ENCODE data around the gene HARS1.
"Not testable (repeated sequence)": the region's sequence is repeated elsewhere in the genome, so short reads cannot be mapped to it uniquely, and the experiment has no call there.

The HARS1 gene

DNA sequence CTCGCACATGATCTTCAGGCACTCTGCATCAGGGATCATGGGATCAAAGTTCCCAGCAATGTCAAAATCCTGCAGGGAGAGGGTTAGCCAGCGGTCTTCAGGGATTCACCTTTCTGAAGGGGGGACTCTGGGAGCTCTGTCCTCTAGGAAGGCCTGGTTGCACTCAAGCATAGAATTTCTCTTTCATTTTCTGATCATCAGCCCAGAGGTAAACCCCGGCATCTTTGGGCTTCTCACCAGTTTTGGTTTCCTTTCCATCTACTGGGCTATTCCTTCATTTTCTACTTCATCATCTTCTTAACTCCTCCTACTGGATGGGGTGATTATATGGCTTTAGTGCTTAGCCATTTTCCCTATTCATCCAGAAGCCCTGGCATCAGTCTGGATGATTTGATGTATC, 13.2 kb downstream of the HARS1 start:
- DNase-seq (ENCODE audit: low read depth): no peak

DNA sequence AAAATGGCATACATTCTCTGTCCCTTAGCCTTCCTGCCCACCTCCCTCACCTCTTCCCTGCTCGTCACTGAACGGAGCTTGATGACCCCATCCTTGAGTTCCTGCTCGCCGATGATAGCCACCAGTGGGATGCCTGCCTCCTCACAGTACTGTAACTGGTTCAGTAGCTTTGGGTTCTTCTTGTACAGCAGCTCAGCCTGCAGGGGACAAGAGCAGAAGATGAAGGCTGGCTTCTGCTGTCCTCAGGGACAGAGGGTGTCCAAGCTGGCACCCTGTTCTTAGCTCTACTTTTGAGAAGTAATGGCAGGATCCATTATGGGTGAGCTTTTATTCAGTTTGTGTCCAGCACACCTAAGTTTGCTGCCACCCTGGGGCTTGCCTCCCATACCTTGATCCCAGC, 16.5 kb downstream of the HARS1 start:
- no peak for DNase-seq (ENCODE audit: low read depth)

DNA sequence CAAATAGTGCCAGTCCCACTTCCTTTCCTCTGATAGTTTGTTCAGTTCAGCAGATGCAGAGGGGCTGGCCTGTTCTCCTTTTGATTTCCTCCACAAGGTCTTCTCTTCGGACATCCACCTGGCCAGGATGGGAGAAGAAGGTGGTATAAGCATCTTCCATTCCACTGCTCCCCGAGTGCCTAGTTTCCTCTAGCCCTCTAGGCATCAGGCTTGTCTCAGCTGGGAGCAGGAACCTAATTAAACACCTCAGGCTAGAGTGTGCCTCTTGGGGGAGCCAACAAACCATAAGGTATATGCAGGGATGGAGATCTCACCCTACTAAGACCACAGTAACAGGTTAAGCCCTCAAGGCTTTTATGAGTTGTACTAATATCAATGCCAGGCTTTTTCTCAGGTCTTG, 17.0 kb downstream of the HARS1 start:
- DNase-seq (ENCODE audit: low read depth): no peak

DNA sequence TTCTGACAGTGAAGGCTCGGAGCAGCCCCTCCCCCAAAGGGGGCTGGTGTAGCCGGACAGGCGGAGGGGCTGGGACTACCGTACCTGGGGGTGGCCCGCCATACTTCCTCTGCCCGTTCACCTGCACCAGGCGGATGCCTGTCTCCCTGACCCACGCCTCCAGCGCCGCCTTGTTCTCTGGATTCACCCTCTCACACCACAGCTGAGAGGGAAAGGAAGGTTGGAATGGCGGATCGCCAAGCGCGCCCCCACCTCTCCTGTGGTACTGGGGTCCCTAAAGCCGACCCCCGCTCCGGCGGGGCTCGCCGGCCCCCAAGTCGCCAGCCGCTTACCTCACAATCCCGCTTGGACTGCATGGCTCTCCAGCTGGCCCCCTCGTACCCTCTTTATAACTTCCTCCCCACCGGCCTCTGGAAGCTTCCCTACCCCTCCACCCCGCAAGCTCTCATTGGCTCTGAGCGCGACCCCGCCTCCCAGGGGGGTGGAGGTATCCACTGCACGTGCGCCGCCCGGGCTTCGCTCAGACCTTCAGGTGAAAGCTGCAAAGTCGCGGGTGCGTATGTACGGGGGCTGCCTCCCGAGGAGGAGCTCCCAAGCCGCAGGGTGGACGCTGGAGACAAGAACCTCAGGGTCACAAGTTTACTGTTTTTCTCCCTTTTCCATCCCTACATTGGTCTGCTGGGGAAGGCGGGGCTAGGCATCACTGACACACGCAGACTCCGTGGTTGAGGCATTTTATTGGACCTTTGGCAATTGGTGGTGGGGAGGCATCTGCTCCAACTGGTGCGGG, 17.8 kb downstream of the HARS1 start, which contains the start of gene DND1:
DND1 (minus strand) TSS at position 390 of the 790 bp plus-strand sequence; CDS start at position 356, 34 bp downstream.
- no peak for DNase-seq (ENCODE audit: low read depth)

DNA sequence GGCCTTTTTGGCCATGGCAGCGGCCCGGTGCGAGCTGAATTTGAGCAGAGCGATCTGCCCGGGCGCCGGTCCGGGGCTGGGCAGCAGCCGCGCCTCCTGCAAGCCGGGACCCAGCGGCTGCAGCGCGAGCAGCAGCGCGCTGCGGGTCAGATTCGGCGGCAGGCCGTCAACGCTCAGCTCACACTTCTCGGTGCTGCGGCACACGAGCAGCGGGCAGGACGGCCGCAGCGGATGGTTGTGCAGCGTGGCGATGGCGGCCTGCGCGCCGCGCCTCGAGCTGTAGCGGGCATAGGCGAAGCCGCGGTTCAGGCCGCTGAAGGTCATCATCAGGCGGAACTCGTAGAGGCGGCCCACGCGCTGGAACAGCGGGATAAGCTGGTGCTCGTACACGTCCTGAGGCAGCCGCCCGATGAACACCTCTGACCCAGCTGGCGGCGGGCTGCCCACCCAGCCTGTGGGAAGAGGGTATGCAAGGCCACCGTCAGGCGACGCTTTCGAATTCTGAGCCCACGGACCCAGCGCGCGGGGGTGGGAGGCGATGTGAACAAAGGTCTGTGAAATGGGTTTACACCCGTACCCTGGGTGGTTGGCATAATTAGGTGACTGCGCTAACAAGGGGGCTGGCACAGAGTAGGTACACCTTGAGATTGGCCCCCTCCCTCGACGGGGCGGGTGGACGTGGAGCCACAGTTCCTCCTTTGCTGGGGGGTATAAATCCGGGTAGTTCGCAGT, 18.5 kb downstream of the HARS1 start:
- no peak for DNase-seq (ENCODE audit: low read depth)

DNA sequence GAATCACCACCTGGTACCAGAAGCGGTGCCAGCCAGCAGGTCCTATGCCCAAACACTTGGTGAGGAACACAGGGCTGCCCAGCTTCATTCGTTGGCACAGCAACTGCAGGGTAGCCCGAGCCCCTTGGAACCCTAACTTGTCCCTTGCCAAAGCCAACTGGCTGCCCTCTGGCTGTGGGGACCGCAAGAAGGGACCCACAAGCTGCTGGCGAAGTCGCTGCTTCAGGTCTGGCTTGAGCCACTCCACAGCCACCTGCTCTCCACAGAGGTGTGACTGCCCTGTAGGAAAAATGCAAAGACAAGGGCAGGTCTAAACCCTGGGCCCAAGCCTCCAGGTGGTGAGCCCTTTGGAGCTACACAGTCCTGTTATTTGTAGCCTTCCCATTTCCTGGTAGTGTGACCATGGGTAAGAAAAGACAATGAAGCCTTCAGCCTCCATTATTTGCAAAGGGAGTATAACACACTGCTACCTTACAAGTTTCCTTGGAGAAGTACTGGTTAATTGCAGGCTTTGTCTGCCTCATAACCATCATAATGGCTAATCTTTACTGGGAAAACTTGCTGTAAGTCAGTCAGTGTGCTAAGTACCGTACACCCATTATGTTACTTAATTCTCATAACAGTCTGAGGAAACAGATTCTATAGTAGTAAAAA, 19.6 kb downstream of the HARS1 start:
- no peak for DNase-seq (ENCODE audit: low read depth)

DNA sequence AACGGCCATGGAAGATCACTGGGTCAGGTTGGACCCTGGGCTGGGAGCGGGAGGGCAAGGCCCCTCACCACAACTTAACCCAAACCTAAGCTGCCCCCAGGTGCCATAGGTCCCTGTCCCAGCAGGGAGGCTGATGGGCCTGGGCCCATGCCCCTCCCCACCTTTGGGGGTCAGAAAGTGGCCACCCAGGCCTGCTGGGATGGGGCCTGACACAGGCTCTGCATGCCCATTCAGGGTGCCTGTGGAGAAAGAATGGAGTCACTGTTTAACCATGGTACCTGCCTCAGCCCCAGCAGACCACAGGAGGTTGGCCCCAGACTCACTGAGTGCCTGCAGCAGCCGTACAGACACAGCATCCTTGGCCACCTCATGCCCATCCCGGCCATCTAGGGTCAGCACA, 20.1 kb downstream of the HARS1 start:
- not testable (repeated sequence) for DNase-seq (ENCODE audit: low read depth)

DNA sequence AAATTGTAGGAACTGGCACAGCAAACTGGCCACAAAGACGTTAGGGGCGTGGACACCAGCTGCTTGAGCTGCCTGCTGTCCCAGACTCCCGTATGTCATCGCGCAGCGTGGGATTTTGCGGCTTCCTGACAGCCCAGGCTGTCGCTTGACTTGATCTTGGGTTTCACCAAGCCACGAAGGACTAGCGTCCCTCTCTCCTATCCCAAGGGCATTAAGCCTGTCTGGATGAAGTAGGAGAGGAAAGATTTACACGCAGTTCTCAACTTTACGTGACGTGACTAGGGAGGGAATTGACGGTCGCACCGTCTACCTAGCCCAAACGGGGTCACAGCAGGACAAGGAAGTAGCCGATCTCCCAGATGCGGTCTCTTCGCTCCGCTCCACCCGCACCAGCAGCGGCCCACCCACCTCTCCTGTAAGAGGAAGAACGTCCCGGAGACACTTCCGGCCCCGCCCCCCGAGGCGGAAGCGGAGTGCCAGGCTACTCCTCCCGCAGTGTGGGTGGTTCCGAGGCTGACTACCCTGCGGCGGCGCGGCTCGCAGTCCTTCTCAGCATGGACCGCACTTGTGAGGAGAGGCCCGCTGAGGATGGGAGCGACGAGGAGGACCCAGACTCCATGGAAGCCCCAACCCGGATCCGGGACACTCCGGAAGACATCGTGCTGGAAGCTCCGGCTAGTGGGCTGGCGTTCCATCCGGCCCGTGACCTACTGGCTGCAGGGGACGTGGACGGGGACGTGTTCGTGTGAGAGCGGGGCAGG, 26.6 kb downstream of the HARS1 start, which contains the start of gene WDR55:
WDR55 (plus strand) TSS at position 546 of the 761 bp plus-strand sequence; CDS start at position 555, 9 bp downstream.
- peak; percentile 92 for DNase-seq (ENCODE audit: low read depth)

DNA sequence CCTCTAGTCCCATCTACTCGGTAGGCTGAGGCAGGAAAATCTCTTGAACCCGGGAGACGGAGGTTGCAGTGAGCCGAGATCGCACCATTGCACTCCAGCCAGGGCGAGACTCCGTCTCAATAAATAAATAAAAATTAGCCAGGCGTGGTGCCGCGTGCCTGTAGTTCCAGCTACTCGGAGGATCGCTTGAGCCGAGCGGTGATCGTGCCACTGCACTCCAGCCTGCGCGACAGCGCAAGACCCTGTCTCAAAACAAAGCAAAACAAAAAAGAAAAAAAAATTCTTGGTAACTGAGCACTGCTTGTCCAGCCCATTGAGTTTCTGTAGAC, 27.2 kb downstream of the HARS1 start:
- no peak for DNase-seq (ENCODE audit: low read depth)

DNA sequence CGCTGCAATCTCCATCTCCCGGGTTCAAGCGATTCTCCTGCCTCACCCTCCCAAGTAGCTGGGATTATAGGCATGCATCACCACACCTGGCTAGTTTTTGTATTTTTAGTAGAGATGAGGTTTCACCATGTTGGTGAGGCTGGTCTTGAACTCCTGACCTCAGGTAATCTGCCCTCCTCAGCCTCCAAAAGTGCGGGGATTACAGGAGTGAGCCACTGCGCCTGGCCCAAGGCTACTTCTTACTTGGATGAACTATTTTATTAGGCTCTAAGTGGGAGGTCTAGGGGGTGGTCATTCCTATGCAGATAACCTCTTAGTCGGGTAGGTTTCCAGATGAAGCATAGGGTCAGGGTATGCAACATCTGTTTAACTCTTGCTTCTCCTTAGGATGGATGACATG, 30.8 kb downstream of the HARS1 start:
- not testable (repeated sequence) for DNase-seq (ENCODE audit: low read depth)

DNA sequence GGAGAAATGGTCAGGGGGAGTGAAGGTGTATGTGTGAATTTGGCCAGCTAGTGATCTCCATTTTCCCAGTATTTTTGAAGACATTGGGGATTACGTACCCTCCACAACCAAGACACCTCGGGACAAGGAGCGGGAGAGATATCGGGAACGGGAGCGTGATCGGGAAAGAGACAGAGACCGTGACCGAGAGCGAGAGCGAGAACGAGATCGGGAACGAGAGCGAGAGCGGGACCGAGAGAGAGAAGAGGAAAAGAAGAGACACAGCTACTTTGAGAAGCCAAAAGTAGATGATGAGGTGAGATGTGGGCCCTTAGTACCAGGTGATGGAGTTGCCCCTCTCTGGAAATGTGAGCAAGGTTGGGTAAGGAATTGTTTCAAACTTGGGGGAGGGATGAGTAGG, 32.3 kb downstream of the HARS1 start:
- DNase-seq (ENCODE audit: low read depth): no peak

DNA sequence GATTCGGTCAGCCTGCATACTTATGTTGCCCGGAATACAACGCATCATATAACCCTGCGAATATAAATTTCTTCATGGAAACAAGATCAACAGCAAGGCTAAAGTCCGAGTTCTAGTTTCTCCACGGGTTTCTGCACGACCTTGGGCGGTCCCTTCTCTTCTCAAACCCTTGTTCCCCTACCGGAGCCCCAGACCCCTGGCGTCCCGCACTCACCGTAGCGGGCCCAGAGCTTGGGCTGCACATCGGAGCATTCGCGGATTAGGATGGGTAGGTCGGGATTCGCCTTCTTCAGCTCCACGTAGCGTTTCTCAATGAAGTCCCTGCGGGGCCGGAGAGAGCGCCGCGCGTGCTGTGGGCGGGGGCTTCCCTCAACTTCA, 44.1 kb downstream of the HARS1 start:
- no peak for DNase-seq (ENCODE audit: low read depth)

DNA sequence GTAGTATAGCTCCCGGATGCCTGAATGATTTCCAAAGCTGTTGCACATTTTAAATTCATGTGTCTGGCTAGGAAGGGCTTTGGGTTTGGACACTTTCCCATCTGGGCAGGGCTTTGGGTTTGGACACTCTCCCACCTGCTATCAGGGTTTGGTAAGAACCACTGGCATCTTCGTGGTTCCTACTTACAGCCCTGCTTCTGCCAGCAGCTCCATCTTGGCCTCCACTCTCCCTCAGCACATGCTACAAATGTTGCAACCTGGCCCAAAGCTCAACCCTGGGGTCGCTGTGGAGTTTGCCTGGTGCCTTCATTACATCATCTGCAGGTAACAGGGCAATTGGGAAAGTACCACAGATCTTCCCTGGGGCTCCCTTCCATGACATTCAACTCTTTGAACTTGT, 48.5 kb downstream of the HARS1 start:
- DNase-seq (ENCODE audit: low read depth): no peak

DNA sequence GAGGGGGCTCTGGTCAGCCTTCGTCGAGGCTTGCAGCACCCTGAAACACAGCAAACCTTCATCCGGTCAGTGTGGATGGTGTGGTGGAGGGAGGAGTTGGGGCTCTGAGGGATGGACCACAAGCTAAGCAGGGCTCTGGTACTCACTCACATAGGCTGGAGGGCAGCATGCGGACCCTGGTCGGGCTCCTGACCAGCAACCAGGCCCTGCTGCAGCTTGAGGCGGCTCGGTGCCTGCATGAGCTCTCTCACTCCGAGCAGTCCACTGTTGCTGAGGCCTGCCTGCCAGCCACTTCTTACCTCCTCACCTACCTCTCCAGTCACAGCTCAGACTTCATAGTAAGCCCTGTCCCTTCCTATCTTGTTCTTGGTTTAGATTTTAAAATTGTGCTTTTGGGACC, 49.5 kb downstream of the HARS1 start:
- DNase-seq (ENCODE audit: low read depth): no peak

DNA sequence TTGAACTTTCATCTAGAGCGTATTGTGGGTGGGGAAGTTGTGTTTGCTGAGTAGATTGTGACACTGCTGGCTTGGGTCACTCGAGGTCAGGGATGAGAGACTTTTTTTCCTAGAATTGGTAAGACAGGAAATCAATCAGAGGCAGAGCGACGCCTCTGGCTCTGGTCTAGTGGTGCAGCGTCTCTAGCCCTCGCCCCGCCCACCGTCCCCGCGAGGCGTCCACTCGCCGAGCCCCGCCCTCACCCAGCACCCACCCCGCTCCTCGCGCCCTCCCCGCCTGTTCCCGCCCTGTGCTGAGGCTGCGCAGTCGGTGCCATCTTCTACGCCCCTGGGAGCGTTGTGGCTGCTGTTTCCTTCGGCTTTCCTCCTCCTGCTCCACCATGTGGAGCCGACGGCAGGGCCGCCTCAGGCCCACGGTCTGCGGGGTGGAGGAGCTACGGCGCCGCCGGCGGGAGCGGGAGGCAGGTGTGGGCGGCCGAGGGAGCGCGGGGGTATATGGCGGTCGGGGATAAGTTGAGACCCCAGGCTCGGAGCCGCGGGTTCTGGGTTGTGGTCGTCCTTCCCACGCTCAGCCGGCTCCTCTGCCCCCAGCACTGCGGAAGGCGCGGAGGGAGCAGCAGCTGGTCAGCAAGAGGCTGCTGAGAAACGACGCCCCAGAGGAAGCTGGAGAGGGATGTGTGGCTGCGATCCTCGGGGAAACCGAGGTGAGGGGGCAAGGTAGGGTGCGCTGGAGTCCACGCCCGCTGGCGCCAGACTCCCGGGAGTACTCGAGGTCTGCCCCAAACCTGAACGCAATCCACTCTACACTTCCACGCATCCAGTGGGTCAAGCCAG, 51.8 kb downstream of the HARS1 start, which contains the start of gene TMCO6:
TMCO6 (plus strand) TSS at position 304 of the 834 bp plus-strand sequence; CDS start at position 381, 77 bp downstream.
- DNase-seq (ENCODE audit: low read depth): peak; percentile 95

DNA sequence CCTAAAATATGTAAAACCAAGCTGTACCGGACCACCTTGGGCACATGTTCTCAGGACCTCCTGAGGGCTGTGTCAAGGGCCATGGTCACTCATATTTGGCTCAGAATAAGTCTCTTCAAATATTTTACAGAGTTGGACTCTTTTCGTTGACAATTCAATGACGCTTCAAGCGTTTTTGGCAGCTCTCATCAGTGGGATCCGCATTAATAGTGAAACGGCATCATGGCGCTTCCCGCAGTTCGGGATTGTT, 52.3 kb downstream of the HARS1 start:
- DNase-seq (ENCODE audit: low read depth): not testable (repeated sequence)

DNA sequence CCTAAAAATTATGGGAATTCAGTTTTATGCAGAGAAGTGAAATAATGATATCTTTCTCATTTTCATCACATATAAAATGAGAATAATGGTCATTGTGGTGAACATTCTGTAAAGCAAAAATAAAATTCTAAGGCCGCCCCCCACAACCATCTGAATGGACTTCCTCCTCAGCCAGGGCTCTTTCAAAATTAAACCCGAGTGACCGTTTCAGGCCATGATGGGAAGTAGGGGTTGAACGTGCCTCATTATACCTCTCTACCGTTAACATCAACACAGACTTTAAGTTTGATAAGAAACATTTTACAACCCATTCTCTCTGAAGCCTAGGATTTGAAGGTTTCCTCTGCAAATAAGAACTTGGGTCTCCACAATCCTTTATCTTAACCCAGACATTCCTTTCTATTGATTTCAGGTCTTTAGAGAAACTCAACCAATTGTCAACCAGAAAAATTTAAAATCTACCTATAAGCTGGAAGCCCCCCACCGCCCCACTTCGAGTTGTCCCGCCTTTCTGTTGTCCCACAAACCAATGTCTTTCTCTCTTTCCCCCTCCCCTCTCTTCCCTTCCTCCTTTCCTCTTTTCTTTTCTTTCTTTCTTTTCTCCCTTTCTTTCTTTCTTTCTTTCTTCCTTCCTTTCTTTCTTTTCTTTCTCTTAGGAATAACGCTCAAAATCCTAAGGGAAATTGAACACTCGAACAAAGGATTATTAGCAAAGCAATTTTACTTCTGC, 53.6 kb downstream of the HARS1 start:
- no peak for DNase-seq (ENCODE audit: low read depth)

DNA sequence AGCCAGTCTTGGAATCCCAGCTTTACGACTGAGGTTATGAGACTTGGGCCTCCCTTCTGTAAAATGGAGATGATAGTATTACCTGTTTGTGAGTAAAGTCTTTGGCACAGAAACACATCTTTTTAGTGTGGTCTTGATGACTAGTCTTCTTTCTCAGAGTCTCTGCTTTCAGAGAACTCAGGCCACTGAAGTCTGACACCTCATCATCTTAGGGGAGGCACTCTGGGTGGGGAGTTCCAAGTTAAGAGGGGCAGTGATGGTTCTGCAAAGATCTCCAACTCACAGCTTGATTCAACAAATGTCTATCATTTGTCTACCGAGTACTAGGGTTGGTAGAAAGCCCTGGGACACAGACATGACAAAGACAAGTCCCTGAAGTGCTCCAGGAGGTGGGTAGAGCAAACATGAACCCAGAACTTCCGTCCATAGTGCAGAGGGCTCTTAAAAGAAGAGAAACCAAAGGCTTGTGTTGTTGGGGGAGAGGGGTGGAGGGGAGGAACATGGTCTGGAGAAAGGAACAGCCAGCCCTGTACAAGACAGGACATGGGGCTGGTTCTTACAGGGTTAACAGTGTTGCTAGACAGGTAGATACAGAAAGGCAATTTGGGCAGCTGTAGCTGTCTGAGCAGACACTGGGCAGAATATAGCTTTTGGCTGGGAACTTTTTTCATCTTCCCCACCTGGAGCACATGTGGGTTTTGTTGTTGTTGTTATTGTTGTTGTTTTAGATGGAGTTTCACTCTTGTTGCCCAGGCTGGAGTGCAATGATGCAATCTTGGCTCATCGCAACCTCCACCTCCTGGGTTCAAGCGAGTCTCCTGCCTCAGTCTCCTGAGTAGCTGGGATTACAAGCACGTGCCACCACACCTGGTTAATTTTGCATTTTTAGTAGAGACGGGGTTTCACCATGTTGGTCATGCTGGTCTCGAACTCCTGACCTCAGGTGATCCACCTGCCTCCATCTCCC, 55.6 kb downstream of the HARS1 start:
- no peak for DNase-seq (ENCODE audit: low read depth)

DNA sequence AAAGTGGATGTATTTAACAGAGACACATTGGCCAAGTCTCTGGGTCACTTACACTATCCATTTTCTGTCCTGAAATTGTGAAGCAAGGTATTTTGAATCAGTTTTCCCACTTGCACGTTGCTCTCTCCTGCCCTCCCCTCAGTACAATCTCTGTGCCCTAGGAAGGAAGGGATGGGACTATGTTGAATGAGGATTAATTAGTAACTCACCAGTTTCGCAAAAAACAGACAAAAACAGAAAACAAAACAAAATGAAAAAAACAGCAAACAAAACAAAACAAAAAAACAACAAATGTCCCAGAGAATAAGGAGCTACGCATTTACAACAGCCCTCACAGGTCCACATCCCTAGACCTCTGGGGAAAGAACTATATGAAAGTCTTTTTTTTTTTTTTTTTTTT, 57.1 kb downstream of the HARS1 start:
- DNase-seq (ENCODE audit: low read depth): no peak

DNA sequence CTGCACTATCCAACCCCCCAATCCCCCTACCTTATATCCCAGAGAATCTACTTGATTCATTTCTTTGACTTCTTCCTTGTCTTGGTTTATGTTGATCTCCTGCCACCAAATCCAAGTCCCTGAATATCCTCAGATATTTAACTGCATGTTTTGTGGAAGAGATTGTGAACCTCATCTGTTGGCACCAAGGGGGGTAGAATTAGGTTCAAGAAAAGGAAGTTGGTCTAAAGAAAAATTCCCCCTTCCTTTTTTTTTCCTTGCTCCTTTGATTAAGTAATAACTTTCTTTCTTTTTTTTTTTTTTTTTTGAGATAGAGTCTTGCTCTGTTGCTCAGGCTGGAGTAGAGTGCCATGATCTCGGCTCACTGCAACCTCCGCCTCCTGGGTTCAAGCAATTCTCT, 57.7 kb downstream of the HARS1 start:
- no peak for DNase-seq (ENCODE audit: low read depth)
